Upper lobe of left lung (tissue), 4 donors: ENCODE measurements around the gene MN1.

Source experiments
- CTCF ChIP-seq, 6 experiments: fragments of 450-650 bp in 4 of 6; fragments of 200-600 bp in 2 of 6; sonication (generic) in 2 of 6; IDR thresholded peaks; one replicate each; pipeline ENCODE4 v1.5.1; 2016 to 2019; ENCODE audit warnings: antibody characterized with exemption in 6 of 6
- EP300 ChIP-seq, 4 donors: sonication (generic); formaldehyde crosslinking; IDR thresholded peaks; one replicate each; pipeline ENCODE4 v1.5.1; 2017; ENCODE audit warnings: antibody characterized with exemption in 4 of 4, control low read depth in 2 of 4
- POLR2A ChIP-seq, 4 donors: fragments of 450-650 bp; IDR thresholded peaks; one replicate each; pipeline ENCODE4 v1.5.1; 2016 to 2017; ENCODE audit warnings: antibody characterized with exemption in 4 of 4, mild to moderate bottlenecking in 2 of 4
- POLR2AphosphoS5 ChIP-seq, 2 donors: sonication (generic); formaldehyde crosslinking; IDR thresholded peaks; one replicate each; pipeline ENCODE4 v1.5.1; 2017; ENCODE audit warnings: antibody characterized with exemption in 2 of 2

DNA sequence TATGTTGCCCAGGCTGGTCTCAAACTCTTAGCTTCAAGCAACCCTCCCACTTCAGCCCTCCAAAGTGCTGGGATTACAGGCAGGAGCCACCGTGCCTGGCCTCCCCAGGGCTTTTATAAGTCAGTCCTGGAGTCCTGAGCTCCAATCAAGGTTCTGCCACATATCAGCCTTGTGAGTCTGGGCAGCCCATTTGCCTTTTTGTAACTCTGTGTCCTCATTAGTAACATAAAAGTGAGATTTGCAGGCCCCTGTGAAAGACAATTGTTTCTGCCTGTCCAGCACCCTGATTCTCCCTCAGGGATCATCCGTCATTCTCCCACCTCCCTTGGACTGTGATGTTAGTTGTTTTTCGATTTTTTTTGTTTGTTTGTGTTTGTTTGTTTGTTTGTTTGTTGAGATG is 89.8 kb downstream of the MN1 start:
- TF ChIP-seq CTCF (IDR thresholded peaks at IDR 0.05) (no peak), POLR2AphosphoS5 (IDR thresholded peaks at IDR 0.05) (no peak), POLR2A (IDR thresholded peaks at IDR 0.05) (no peak), EP300 (IDR thresholded peaks at IDR 0.05) (no peak)
